ENCODE data around the gene TFPI.
"Not testable (repeated sequence)": the region's sequence is repeated elsewhere in the genome, so short reads cannot be mapped to it uniquely, and the experiment has no call there.

Gene TFPI

DNA sequence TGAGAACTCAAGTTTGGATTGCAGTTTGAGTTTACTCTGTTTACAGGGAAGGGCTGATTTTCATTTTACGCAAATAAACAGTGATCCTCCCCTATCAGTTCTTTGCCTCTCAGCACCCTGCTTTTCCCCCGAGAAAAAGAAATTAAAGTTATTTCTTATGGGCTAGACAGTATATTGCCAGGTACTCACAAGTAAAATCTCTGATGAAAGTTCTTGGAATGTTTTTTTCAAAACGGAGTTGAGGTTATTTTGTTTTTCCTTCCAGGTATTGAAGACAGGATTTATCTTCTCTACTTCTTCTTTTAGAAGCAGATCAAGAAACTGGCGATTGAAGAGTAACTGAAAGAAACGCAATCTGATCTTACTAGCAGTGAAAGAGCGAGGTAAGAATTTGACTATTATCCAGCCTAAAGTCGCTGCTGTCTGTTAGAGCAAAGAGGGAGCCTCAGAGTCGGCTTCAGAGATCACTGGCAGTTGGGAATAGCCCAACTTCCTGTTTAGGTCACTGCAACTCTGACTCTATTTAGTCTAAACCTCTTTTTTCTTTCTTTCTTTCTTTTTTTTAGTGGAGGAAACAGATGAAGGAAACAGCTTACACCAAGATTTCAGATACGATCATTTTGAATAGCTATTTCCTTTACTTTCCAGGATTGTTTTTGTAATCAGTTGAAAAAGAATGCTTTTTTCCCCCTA lies at the start of gene TFPI:
TFPI (minus strand) TSS at position 425 of the 693 bp plus-strand sequence. CDS start 50,667 bp downstream, outside the sequence.
- DNase-seq: no peak

DNA sequence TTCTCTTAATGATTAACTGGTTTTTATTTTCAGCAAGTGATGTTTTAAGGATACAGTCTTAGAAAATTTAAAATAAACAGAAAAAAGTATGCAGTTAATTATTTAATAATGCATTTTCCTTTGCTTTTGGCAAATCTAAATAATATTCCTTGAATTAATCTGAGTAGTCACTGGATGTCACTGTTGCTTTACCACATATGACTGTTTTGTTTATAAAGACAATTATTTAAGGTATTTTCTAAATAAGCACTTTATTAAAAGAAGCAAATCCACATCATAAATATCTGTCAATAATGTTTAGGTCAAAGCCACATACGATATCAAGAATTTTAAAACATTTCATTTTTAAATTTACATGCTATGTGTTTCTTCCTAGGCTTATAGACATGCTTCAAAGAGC lies 40.6 kb upstream of the TFPI start:
- DNase-seq: no peak

- DNase-seq: no peak
Measured at GRCh38 chr2:187593697-187594096, 39.5 kb upstream of the TFPI start.

GRCh38 chr2:187593098-187593497 lies 38.9 kb upstream of the TFPI start:
- DNase-seq: no peak

GRCh38 chr2:187590175-187590574 lies 35.9 kb upstream of the TFPI start:
- DNase-seq: no peak

DNA sequence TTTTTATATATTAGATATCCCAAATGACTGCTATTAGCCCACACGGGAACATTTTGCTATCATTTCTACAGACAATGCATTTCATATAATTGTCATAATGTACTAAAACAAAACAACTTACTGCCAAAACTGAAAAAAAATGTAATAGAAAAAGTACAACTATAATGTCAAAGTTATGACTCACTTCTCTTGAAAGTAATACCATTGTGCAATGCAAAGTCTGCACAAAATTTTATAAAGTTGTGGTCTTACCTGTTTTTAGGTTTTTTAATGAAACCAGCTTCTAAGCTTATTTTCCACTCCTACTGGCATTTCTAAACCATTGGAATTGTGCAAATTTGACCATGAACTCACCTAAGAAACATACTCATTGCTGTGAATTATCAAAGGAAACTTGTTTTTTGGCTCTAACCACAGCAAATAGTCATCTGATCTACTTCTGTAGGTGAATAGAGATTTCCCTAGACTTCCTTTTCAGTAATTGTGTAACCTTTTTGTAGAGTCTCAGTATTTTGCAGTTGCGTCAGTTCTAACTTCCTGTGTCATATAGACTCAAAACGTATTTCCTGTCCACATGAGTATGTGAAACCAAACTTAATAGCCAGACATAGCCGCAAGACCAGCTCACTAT lies 31.9 kb upstream of the TFPI start:
- no peak for DNase-seq

GRCh38 chr2:187581125-187581896 lies 27.1 kb upstream of the TFPI start:
- DNase-seq: peak; percentile 21

GRCh38 chr2:187580462-187581124 lies 26.4 kb upstream of the TFPI start:
- DNase-seq: no peak

GRCh38 chr2:187577310-187577709 lies 23.1 kb upstream of the TFPI start:
- DNase-seq: no peak

DNA sequence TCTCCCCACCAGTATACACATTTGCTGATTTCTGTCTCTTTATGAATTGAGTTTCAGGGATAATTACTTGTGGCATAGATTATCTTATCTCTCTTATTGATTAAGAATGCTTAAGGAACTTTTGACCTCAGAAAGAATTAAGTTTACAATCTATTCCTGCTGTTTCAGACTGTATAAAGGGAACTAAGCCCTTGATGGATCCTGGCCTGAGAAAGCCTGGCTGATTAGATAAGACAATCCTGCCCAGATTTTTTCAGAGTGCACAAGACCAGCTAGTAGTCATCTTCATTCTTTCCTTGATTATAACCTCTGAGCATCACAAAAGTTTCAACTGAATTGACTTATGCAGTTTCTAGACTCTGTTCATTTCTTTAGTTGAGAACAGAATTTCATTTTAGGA lies 22.7 kb upstream of the TFPI start:
- no peak for DNase-seq

DNA sequence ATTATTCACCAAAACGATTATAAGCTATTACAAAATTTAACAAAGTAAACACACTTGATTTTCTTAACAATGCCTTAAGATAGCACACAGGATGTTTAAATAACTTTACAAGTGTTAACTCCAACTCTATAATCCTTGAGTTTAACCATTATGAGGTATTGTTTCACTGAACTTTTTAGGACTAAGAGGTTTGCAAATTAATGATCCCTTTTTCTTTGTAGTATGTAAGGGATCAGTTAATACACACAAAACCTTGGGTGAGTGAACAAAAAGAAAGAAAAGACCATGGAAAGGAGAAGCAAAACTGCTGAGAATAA lies 21.5 kb upstream of the TFPI start:
- DNase-seq: no peak

DNA sequence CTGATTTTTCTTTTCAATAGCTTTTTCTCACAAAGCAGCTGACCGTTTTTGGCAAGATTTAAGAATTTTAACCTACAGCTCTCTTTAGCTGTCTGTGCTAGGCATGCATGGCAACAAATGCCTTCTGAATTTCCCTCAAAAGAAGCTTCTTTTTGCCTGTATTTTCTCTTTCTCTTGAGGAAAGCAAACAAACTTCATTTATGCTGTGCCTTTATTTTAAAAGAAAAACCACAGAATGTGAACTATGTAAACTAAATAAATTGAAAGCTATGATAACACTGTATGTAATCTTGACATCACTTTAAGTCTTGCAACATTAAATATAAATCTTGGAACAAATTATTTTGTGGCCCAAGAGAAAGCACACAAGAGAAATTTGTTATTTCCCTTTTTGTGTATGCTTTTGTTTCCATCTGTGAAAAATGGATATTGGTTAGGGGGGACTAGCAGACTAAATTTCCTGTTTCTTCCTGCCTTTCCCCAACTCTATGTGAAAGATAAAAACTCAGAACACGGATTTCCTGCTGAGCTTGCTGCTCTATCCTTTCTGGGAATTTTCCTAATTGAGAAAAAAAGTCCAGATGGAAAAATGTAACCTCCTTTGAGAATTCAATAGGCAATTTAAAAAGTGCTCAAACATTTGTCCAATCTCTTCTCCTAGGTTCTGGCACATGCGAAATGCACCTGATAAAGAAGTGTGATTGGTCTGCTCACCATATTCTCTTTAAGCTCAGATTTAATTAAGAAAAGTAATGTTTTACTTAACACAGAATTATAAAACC lies 20.9 kb upstream of the TFPI start:
- DNase-seq: no peak

GRCh38 chr2:187573722-187574121 lies 19.5 kb upstream of the TFPI start:
- no peak for DNase-seq

DNA sequence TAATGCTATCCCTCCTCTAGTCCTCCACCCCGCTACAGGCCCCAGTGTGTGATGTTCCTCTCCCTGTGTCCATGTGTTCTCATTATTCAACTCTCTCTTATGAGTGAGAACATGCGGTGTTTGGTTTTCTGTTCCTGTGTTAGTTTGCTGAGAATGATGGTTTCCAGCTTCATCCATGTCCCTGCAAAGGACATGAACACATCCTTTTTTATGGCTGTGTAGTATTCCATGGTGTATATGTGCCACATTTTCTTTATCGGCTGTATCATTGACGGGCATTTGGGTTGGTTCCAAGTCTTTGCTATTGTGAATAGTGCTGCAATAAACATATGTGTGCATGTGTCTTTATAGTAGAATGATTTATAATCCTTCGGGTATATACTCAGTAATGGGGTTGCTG lies 17.8 kb upstream of the TFPI start:
- DNase-seq: not testable (repeated sequence)

DNA sequence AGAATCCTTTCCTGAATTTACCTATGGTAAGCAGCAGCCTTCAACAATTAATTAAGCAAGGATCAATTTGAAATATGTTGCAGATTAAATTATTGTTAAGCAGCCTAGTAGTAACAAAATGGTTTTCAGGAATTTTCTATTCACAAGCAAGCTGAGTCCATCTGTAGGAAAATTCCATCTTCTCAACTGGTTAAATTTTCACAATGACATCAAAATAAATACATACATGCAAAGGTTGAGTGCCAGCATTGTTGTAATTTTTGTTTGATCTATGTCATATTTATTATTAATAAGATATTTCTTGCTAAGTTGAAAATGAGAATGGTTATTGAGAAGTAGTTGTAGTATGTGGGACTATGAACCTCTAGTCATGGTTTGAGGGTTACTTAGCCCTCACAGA lies 15.3 kb upstream of the TFPI start:
- DNase-seq: no peak

DNA sequence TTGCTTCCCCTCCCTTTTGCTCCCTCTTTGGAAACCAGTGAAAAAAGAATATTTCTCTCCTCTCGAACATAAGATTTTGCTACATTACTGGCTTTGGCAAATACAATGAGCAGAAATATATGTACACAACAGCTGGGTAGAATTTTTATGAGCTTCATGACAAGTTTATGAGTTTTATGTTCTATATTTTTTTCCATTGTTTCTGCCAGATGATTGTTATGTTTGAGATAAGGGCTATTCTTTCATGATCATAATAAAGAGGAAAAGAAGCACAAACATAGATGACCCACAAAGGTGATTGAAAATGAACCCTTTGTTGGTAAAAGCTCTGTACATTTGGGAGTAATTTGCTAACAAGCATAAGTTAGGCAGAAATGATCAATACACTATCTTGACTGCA lies 14.8 kb upstream of the TFPI start:
- DNase-seq: no peak

- DNase-seq: no peak
Measured at GRCh38 chr2:187567126-187567525, 12.9 kb upstream of the TFPI start.

DNA sequence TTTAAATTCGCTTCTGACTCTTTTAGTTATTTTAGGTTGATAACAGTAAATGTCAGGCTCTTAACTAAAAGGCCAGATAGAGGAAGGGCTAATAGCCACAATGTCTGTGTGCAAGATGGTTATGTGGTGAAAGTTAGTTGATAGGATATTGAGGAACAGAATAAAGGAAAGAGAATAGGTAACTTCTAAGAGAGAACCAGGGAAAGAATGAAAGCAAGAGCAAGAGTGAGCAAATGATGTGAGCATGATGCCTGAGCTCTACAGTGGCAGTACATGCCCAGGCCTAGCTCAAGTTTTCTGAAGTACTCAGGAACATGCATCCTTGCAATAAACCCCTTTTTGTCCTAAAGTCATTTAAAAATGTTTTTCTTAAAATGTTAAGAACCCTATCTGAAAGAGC lies 12.5 kb upstream of the TFPI start:
- no peak for DNase-seq

DNA sequence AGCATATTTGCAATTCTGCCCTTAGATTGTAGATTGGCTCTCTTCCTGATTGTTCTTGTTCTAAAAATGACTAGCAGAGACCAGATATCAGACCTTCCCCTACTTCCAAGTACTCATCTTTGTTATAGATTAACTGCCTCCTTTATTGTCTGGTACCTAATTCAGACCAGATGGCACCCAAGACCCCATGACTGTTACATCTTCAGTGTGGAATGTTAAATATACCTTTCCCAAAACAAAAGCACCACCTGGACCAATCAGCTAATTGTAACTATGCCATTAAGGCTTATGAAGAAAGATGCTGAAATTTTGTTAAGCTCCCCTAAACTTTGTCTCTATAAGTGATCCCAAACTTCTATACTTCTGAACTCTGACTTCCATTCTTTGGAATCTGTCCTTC lies 12.0 kb upstream of the TFPI start:
- no peak for DNase-seq

DNA sequence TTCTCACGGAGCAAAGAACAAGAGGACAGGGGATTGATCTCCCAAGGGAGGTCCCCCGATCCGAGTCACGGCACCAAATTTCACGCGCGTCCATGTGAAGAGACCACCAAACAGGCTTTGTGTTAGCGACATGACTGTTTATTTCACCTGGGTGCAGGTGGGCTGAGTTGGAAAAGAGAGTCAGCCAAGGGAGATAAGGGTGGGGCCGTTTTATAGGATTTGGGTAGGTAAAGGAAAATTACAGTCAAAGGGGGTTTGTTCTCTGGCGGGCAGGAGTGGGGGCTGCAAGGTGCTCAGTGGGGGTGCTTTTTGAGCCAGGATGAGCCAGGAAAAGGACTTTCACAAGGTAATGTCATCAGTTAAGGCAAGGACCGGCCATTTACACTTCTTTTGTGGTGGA lies 11.4 kb upstream of the TFPI start:
- not testable (repeated sequence) for DNase-seq

GRCh38 chr2:187556493-187556892 lies 2.3 kb upstream of the TFPI start:
- not testable (repeated sequence) for DNase-seq

GRCh38 chr2:187554704-187555082 lies 458 bp upstream of the TFPI start:
- no peak for DNase-seq
